WTC11 (cell line): ENCODE results near the gene AMACR. TPM values are rescaled to one million over a fixed set of nuclear protein-coding genes. Genes with fewer than 3 reads are reported as not detected.
A peak's percentile ranks its signal among the peaks of the same experiment; 100 is the strongest.

Experiments used
- ATAC-seq: fragments of 200-7000 bp; cut with Tn5 transposase; 2 replicates; pipeline ENCODE4 v1.10.0; 2021; ENCODE audit warnings: mild to moderate bottlenecking, moderate library complexity
- CTCF ChIA-PET: fragments of 300-600 bp; sonication (Branson Sonifier 250); formaldehyde crosslinking; loops from one replicate; lab custom pipeline; 2021; ENCODE audit warnings: antibody characterized with exemption; lab: Charles Lee
- POLR2A ChIA-PET: fragments of 350-600 bp; sonication (Branson Sonifier 250); formaldehyde crosslinking; loops from one replicate; lab custom pipeline; 2021; ENCODE audit warnings: antibody characterized with exemption; lab: Charles Lee
- DNase-seq: peaks from one replicate; pipeline ENCODE4 v3.0.0; 2021; ENCODE audit warnings: low spot score
- H3K27ac Mint-ChIP-seq: 2 replicates; pipeline ENCODE4 v1.8.0; 2021; ENCODE audit warnings: mixed read lengths
- H3K27me3 Mint-ChIP-seq: 2 replicates; pipeline ENCODE4 v1.8.0; 2021; ENCODE audit warnings: low read depth, mild to moderate bottlenecking, moderate library complexity, mixed read lengths
- H3K36me3 Mint-ChIP-seq: 2 replicates; pipeline ENCODE4 v1.8.0; 2021; ENCODE audit warnings: mixed read lengths
- H3K4me1 Mint-ChIP-seq: 2 replicates; pipeline ENCODE4 v1.8.0; 2022; ENCODE audit warnings: mixed read lengths
- H3K4me3 Mint-ChIP-seq: 2 replicates; pipeline ENCODE4 v1.8.0; 2021; ENCODE audit warnings: mild to moderate bottlenecking, moderate library complexity, mixed read lengths
- H3K9me3 Mint-ChIP-seq: 2 replicates; pipeline ENCODE4 v1.8.0; 2021; ENCODE audit warnings: mixed read lengths
- FOXK1 ChIP-seq: sonication (generic); formaldehyde crosslinking; IDR thresholded peaks from 2 replicates; pipeline ENCODE4 v1.8.0; 2022; ENCODE audit warnings: mild to moderate bottlenecking, moderate library complexity, missing genetic modification reagents
- GTF2I ChIP-seq: fragments of 250-450 bp; sonication (Bioruptor Pico); conservative IDR thresholded peaks from 2 replicates; pipeline ENCODE4 v1.4.0; 2021; ENCODE audit warnings: mild to moderate bottlenecking
- IRF2 ChIP-seq: sonication (generic); formaldehyde crosslinking; IDR thresholded peaks from 2 replicates; pipeline ENCODE4 v1.8.0; 2022; ENCODE audit warnings: low read depth, missing genetic modification reagents, borderline replicate concordance
- KAT7 ChIP-seq: sonication (generic); formaldehyde crosslinking; IDR thresholded peaks from 2 replicates; pipeline ENCODE4 v1.8.1; 2023; ENCODE audit warnings: missing genetic modification reagents, mild to moderate bottlenecking, borderline replicate concordance
- OVOL2 ChIP-seq: fragments of 250-450 bp; sonication (Bioruptor Pico); IDR thresholded peaks from 2 replicates; pipeline ENCODE4 v1.9.0; 2021; ENCODE audit warnings: mild to moderate bottlenecking, borderline replicate concordance
- PRRX2 ChIP-seq: fragments of 250-450 bp; sonication (Bioruptor Pico); IDR thresholded peaks from 2 replicates; pipeline ENCODE4 v1.8.0; 2021; ENCODE audit warnings: mild to moderate bottlenecking
- SMAD3 ChIP-seq: sonication (generic); formaldehyde crosslinking; IDR thresholded peaks from 2 replicates; pipeline ENCODE4 v1.8.0; 2022; ENCODE audit warnings: missing genetic modification reagents, mild to moderate bottlenecking, borderline replicate concordance
- SP1 ChIP-seq: sonication (generic); formaldehyde crosslinking; conservative IDR thresholded peaks from 2 replicates; pipeline ENCODE4 v1.8.1; 2022; ENCODE audit warnings: missing genetic modification reagents
- TCF7 ChIP-seq: sonication (generic); formaldehyde crosslinking; IDR thresholded peaks from 2 replicates; pipeline ENCODE4 v1.8.0; 2022; ENCODE audit warnings: mild to moderate bottlenecking, low read depth, missing genetic modification reagents, moderate library complexity
- TEAD1 ChIP-seq: sonication (generic); formaldehyde crosslinking; IDR thresholded peaks from 2 replicates; pipeline ENCODE4 v1.8.0; 2022; ENCODE audit warnings: mild to moderate bottlenecking, missing genetic modification reagents
- ZNF219 ChIP-seq: sonication (generic); formaldehyde crosslinking; IDR thresholded peaks from 2 replicates; pipeline ENCODE4 v1.8.0; 2023; ENCODE audit warnings: missing genetic modification reagents, mild to moderate bottlenecking, borderline replicate concordance
- ZNF396 ChIP-seq: fragments of 250-450 bp; sonication (Bioruptor Pico); IDR thresholded peaks from 2 replicates; pipeline ENCODE4 v1.8.0; 2021; ENCODE audit warnings: mild to moderate bottlenecking, moderate library complexity, borderline replicate concordance
- ZNF423 ChIP-seq: fragments of 250-450 bp; sonication (Bioruptor Pico); IDR thresholded peaks from 2 replicates; pipeline ENCODE4 v2.1.2; 2022; ENCODE audit warnings: mild to moderate bottlenecking, moderate library complexity
- total RNA-seq: library from RNA; stranded (reverse); gene quantifications from 3 replicates; pipeline ENCODE4 v1.2.3, GENCODE V29; 2021
- TF ChIP-seq, protein P1 (sequence below): sonication (generic); formaldehyde crosslinking; IDR thresholded peaks from 2 replicates; pipeline ENCODE4 v1.8.0; 2022; ENCODE audit warnings: mild to moderate bottlenecking, missing genetic modification reagents
- TF ChIP-seq, protein P2 (sequence below): sonication (generic); formaldehyde crosslinking; IDR thresholded peaks from 2 replicates; pipeline ENCODE4 v1.8.1; 2023; ENCODE audit warnings: mild to moderate bottlenecking, missing genetic modification reagents
- TF ChIP-seq, protein P3 (sequence below): fragments of 250-450 bp; sonication (Bioruptor Pico); IDR thresholded peaks from 2 replicates; pipeline ENCODE4 v1.8.0; 2021; ENCODE audit warnings: mild to moderate bottlenecking
- TF ChIP-seq, protein P4 (sequence below): sonication (generic); formaldehyde crosslinking; IDR thresholded peaks from 2 replicates; pipeline ENCODE4 v1.8.0; 2023; ENCODE audit warnings: missing genetic modification reagents, mild to moderate bottlenecking, borderline replicate concordance
- TF ChIP-seq, protein P5 (sequence below): sonication (generic); formaldehyde crosslinking; IDR thresholded peaks from 2 replicates; pipeline ENCODE4 v1.8.1; 2023; ENCODE audit warnings: mild to moderate bottlenecking, missing genetic modification reagents, borderline replicate concordance

AMACR gene
- total RNA-seq, 1 experiment from 2014 or later: 11.9 TPM

DNA sequence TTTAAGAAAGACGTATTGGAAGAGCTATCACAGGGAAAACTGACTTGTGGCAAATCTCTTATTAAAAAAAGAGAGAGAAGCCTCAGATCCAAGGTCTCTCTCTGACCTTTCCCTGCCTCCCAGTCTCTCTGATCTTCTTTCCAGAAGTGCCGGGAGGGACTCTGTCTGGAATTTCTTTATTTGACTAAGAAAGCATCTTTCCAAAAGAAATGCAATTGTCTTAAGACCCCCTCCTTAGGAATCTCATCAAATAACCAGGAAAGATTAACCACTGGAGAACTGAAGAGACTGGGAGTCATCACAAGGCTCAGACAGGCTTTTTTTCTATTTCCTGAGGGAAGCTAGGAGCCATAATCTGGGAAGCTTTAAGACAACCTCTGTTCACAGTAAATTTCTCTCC lies 30.5 kb upstream of the AMACR start:
- ChIA-PET POLR2A (interaction anchor here (0.6 kb wide), 1 partner anchor 41 kb away, joined by 3 read pairs; no protein-coding TSS in a partner anchor), CTCF (interaction anchor here (1.7 kb wide), 1 partner anchor 41 kb away, joined by 6 read pairs; no protein-coding TSS in a partner anchor)
- ATAC-seq: peak; percentile 51
- H3K9me3 Mint-ChIP-seq: 0 out of 2 replicates have a peak, but pooled peaks cover 3% of the 10 kb centered on the region
- H3K4me3 Mint-ChIP-seq: no peak overlapping the region
- DNase-seq: no peak
- peaks cover 23% of the 10 kb centered on the region for H3K4me1 Mint-ChIP-seq
- no peak overlapping the region for H3K27ac Mint-ChIP-seq
- no peak for TF ChIP-seq ZNF423 (CRISPR knock-in tag)
- TF ChIP-seq, protein P1, sequence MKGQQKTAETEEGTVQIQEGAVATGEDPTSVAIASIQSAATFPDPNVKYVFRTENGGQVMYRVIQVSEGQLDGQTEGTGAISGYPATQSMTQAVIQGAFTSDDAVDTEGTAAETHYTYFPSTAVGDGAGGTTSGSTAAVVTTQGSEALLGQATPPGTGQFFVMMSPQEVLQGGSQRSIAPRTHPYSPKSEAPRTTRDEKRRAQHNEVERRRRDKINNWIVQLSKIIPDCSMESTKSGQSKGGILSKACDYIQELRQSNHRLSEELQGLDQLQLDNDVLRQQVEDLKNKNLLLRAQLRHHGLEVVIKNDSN: no peak
- TF ChIP-seq SMAD3: no peak
- TF ChIP-seq KAT7 (CRISPR knock-in tag): no peak
- TF ChIP-seq PRRX2 (CRISPR knock-in tag): no peak
- TF ChIP-seq TCF7: no peak
- TF ChIP-seq SP1: no peak
- TF ChIP-seq ZNF396 (CRISPR knock-in tag): no peak
- no peak for TF ChIP-seq TEAD1 (CRISPR knock-in tag)
- TF ChIP-seq FOXK1: no peak
- TF ChIP-seq, protein P2, sequence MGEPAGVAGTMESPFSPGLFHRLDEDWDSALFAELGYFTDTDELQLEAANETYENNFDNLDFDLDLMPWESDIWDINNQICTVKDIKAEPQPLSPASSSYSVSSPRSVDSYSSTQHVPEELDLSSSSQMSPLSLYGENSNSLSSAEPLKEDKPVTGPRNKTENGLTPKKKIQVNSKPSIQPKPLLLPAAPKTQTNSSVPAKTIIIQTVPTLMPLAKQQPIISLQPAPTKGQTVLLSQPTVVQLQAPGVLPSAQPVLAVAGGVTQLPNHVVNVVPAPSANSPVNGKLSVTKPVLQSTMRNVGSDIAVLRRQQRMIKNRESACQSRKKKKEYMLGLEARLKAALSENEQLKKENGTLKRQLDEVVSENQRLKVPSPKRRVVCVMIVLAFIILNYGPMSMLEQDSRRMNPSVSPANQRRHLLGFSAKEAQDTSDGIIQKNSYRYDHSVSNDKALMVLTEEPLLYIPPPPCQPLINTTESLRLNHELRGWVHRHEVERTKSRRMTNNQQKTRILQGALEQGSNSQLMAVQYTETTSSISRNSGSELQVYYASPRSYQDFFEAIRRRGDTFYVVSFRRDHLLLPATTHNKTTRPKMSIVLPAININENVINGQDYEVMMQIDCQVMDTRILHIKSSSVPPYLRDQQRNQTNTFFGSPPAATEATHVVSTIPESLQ: no peak
- TF ChIP-seq GTF2I (CRISPR knock-in tag): no peak
- TF ChIP-seq, protein P3, sequence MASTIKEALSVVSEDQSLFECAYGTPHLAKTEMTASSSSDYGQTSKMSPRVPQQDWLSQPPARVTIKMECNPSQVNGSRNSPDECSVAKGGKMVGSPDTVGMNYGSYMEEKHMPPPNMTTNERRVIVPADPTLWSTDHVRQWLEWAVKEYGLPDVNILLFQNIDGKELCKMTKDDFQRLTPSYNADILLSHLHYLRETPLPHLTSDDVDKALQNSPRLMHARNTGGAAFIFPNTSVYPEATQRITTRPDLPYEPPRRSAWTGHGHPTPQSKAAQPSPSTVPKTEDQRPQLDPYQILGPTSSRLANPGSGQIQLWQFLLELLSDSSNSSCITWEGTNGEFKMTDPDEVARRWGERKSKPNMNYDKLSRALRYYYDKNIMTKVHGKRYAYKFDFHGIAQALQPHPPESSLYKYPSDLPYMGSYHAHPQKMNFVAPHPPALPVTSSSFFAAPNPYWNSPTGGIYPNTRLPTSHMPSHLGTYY (CRISPR knock-in tag): no peak
- peaks cover 3% of the 10 kb centered on the region; the same call in 1 of the 2 replicates for H3K27me3 Mint-ChIP-seq
- H3K36me3 Mint-ChIP-seq: no peaks in the 10 kb centered on the region

DNA sequence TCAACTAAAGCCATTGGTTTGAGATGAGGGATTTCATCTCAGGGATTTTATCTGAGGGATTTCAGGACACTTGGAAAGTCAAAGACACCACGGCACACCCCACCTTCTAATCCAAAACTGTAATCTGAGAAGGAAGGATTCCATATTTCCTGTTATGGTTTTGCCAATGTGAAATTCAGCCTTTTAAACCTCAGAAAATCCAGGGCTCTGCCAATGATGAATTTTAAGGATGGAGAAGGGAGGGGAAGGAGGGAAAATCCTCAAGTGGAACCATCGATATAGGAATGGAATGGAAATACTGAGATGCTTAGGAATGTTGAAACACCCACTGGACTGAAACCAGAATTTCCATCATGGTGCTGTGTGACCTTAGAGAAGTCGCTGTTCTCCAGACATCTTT lies 29.9 kb upstream of the AMACR start:
- H3K27ac Mint-ChIP-seq: peak overlapping the region; percentile 19
- H3K9me3 Mint-ChIP-seq: 0 out of 2 replicates have a peak, but pooled peaks cover 3% of the 10 kb centered on the region
- no peak for TF ChIP-seq ZNF219 (CRISPR knock-in tag)
- TF ChIP-seq, protein P4, sequence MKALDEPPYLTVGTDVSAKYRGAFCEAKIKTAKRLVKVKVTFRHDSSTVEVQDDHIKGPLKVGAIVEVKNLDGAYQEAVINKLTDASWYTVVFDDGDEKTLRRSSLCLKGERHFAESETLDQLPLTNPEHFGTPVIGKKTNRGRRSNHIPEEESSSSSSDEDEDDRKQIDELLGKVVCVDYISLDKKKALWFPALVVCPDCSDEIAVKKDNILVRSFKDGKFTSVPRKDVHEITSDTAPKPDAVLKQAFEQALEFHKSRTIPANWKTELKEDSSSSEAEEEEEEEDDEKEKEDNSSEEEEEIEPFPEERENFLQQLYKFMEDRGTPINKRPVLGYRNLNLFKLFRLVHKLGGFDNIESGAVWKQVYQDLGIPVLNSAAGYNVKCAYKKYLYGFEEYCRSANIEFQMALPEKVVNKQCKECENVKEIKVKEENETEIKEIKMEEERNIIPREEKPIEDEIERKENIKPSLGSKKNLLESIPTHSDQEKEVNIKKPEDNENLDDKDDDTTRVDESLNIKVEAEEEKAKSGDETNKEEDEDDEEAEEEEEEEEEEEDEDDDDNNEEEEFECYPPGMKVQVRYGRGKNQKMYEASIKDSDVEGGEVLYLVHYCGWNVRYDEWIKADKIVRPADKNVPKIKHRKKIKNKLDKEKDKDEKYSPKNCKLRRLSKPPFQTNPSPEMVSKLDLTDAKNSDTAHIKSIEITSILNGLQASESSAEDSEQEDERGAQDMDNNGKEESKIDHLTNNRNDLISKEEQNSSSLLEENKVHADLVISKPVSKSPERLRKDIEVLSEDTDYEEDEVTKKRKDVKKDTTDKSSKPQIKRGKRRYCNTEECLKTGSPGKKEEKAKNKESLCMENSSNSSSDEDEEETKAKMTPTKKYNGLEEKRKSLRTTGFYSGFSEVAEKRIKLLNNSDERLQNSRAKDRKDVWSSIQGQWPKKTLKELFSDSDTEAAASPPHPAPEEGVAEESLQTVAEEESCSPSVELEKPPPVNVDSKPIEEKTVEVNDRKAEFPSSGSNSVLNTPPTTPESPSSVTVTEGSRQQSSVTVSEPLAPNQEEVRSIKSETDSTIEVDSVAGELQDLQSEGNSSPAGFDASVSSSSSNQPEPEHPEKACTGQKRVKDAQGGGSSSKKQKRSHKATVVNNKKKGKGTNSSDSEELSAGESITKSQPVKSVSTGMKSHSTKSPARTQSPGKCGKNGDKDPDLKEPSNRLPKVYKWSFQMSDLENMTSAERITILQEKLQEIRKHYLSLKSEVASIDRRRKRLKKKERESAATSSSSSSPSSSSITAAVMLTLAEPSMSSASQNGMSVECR (CRISPR knock-in tag): no peak
- TF ChIP-seq IRF2 (CRISPR knock-in tag): no peak
- TF ChIP-seq, protein P3 (CRISPR knock-in tag): no peak
- TF ChIP-seq OVOL2 (CRISPR knock-in tag): no peak
- TF ChIP-seq, protein P5, sequence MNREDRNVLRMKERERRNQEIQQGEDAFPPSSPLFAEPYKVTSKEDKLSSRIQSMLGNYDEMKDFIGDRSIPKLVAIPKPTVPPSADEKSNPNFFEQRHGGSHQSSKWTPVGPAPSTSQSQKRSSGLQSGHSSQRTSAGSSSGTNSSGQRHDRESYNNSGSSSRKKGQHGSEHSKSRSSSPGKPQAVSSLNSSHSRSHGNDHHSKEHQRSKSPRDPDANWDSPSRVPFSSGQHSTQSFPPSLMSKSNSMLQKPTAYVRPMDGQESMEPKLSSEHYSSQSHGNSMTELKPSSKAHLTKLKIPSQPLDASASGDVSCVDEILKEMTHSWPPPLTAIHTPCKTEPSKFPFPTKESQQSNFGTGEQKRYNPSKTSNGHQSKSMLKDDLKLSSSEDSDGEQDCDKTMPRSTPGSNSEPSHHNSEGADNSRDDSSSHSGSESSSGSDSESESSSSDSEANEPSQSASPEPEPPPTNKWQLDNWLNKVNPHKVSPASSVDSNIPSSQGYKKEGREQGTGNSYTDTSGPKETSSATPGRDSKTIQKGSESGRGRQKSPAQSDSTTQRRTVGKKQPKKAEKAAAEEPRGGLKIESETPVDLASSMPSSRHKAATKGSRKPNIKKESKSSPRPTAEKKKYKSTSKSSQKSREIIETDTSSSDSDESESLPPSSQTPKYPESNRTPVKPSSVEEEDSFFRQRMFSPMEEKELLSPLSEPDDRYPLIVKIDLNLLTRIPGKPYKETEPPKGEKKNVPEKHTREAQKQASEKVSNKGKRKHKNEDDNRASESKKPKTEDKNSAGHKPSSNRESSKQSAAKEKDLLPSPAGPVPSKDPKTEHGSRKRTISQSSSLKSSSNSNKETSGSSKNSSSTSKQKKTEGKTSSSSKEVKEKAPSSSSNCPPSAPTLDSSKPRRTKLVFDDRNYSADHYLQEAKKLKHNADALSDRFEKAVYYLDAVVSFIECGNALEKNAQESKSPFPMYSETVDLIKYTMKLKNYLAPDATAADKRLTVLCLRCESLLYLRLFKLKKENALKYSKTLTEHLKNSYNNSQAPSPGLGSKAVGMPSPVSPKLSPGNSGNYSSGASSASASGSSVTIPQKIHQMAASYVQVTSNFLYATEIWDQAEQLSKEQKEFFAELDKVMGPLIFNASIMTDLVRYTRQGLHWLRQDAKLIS (CRISPR knock-in tag): no peak
- peaks cover 23% of the 10 kb centered on the region for H3K4me1 Mint-ChIP-seq
- ChIA-PET POLR2A (no interaction called here), CTCF (interaction anchor here (1.7 kb wide), 1 partner anchor 41 kb away, joined by 6 read pairs; no protein-coding TSS in a partner anchor)
- ATAC-seq (no peak), DNase-seq (no peak)
- H3K27me3 Mint-ChIP-seq: peaks cover 3% of the 10 kb centered on the region; the same call in 1 of the 2 replicates
- no peak overlapping the region for H3K4me3 Mint-ChIP-seq
- H3K36me3 Mint-ChIP-seq: no peaks in the 10 kb centered on the region
